Gastroesophageal sphincter (tissue), 3 donors: ENCODE measurements around the gene MEIOC.

Experiments used
- CTCF ChIP-seq, 4 experiments: fragments of 200-600 bp in 2 of 4; fragments of 450-650 bp in 2 of 4; sonication (generic) in 1 of 4; IDR thresholded peaks; one replicate each; pipeline ENCODE4 v1.5.1; 2017 to 2019; ENCODE audit warnings: antibody characterized with exemption in 4 of 4, mild to moderate bottlenecking in 2 of 4, moderate library complexity in 2 of 4
- EP300 ChIP-seq: sonication (generic); formaldehyde crosslinking; IDR thresholded peaks from one replicate; pipeline ENCODE4 v1.6.1; 2017; ENCODE audit warnings: antibody characterized with exemption, mild to moderate bottlenecking
- POLR2A ChIP-seq, 2 donors: fragments of 450-650 bp; IDR thresholded peaks; one replicate each; pipeline ENCODE4 v1.6.1; 2017; ENCODE audit warnings: antibody characterized with exemption in 2 of 2, mild to moderate bottlenecking in 2 of 2, moderate library complexity in 1 of 2
- POLR2AphosphoS5 ChIP-seq: sonication (generic); formaldehyde crosslinking; IDR thresholded peaks from one replicate; pipeline ENCODE4 v1.6.1; 2017; ENCODE audit warnings: antibody characterized with exemption

- TF ChIP-seq CTCF (IDR thresholded peaks at IDR 0.05) (no peak), EP300 (no peak), POLR2AphosphoS5 (no peak), POLR2A (IDR thresholded peaks at IDR 0.05) (no peak)
Observed at GRCh38 chr17:44673893-44674292, 17.6 kb downstream of the MEIOC start.
